K562 (cell line): Measurements from ENCODE around the gene ISG20L2. TPM values are rescaled to one million over a fixed set of nuclear protein-coding genes. Genes with fewer than 3 reads are reported as not detected.

Experiments used
- ATAC-seq: fragments of 200-7000 bp; cut with Tn5 transposase; 3 replicates; pipeline ENCODE4 v1.9.1; 2020; ENCODE audit warnings: moderate library complexity
- BruUV-seq: library from RNA; stranded (reverse); fragments of 400-500 nt; replicated peaks from 2 replicates; lab custom pipeline; 2021; lab: Mats Ljungman, UMichigan
- CTCF ChIA-PET: fragments of 300-600 bp; formaldehyde crosslinking; extraction: SDS; loops from one replicate; lab custom pipeline; 2021; ENCODE audit warnings: low intra/inter-chr PET ratio; lab: Yijun Ruan, JAX
- POLR2A ChIA-PET: fragments of 300-600, 350-650 bp; sonication (Branson Sonifier 250); formaldehyde crosslinking; extraction: SDS; loops from one replicate; lab custom pipeline; 2021; ENCODE audit warnings: antibody characterized with exemption, inconsistent platforms; lab: Yijun Ruan, JAX
- DNase-seq, 4 experiments: peaks; one replicate each; pipeline versions ENCODE4 v3.0.0 to v3.0.0-alpha.2; 2011 to 2018; ENCODE audit warnings: low spot score in 3 of 4, mixed read lengths in 3 of 4; ENCODE audit errors: extremely low read depth in 1 of 4
- FAIRE-seq: peaks from 2 replicates; lab custom pipeline; 2011; peaks lifted over from hg19 to GRCh38; lab: Jason Lieb, UNC
- H2AFZ ChIP-seq: 2 replicates; pipeline ENCODE4 v1.6.0; 2011; ENCODE audit warnings: low read depth, low read length, control low read depth, inconsistent platforms
- H3K27ac ChIP-seq: fragments of 200-600 bp; 3 replicates; pipeline ENCODE4 v1.8.0; 2011; ENCODE audit warnings: low read depth, mild to moderate bottlenecking, control low read depth, inconsistent platforms, low read length, moderate library complexity, mixed read lengths; ENCODE audit errors: extremely low read depth
- H3K27me3 ChIP-seq, 2 experiments: fragments of 300-600 bp in 1 of 2; 2 replicates in 1 of 2; 3 replicates in 1 of 2; pipeline versions ENCODE4 v1.6.0 to v1.8.0; 2011; ENCODE audit warnings: inconsistent platforms in 2 of 2, low read length in 2 of 2, mild to moderate bottlenecking in 1 of 2, mixed read lengths in 1 of 2, moderate library complexity in 1 of 2; ENCODE audit not compliant: control insufficient read depth in 2 of 2, insufficient read depth in 2 of 2
- H3K36me3 ChIP-seq: fragments of 300-600 bp; 3 replicates; pipeline ENCODE4 v1.8.0; 2011; ENCODE audit warnings: mild to moderate bottlenecking, low read length, inconsistent platforms; ENCODE audit not compliant: control insufficient read depth, insufficient read depth
- H3K4me1 ChIP-seq, 2 experiments: fragments of 200-600 bp in 1 of 2; replicated peaks in 1 of 2; 2 replicates in 1 of 2; 3 replicates in 1 of 2; pipeline versions ENCODE4 v1.5.1 to v1.8.0; 2011; ENCODE audit warnings: inconsistent platforms in 2 of 2, low read length in 2 of 2, mild to moderate bottlenecking in 1 of 2, mixed read lengths in 1 of 2, moderate library complexity in 1 of 2; ENCODE audit not compliant: control insufficient read depth in 2 of 2, insufficient read depth in 2 of 2
- H3K4me2 ChIP-seq: 2 replicates; pipeline ENCODE4 v1.6.1; 2011; ENCODE audit warnings: low read length, control low read depth, inconsistent platforms, mixed read lengths; ENCODE audit not compliant: insufficient read depth
- H3K4me3 ChIP-seq: fragments of 200-600 bp; sonication (generic), shearing (Covaris generic); 2 replicates; pipeline ENCODE4 v1.5.1; 2016; ENCODE audit warnings: control low read depth, inconsistent platforms
- H3K79me2 ChIP-seq: fragments of 200-600 bp; 3 replicates; pipeline ENCODE4 v1.8.0; 2011; ENCODE audit warnings: low read length, inconsistent platforms; ENCODE audit not compliant: control insufficient read depth, insufficient read depth
- H3K9ac ChIP-seq, 2 experiments: 2 replicates each; pipeline versions ENCODE4 v1.6.0 to v1.6.1; 2011; ENCODE audit warnings: low read depth in 2 of 2, low read length in 2 of 2, control low read depth in 1 of 2, inconsistent platforms in 1 of 2, mild to moderate bottlenecking in 1 of 2, mixed read lengths in 1 of 2; ENCODE audit not compliant: insufficient read depth in 1 of 2
- H3K9me1 ChIP-seq: one replicate; pipeline ENCODE4 v1.6.0; 2011; ENCODE audit warnings: inconsistent platforms, mild to moderate bottlenecking, low read length, moderate library complexity; ENCODE audit not compliant: control insufficient read depth, insufficient read depth
- H3K9me3 ChIP-seq: replicated peaks from 2 replicates; pipeline ENCODE4 v1.5.1; 2011; ENCODE audit warnings: low read depth, low read length, inconsistent platforms; ENCODE audit not compliant: control insufficient read depth, insufficient read depth
- H4K20me1 ChIP-seq: replicated peaks from 2 replicates; pipeline ENCODE4 v1.6.1; 2011; ENCODE audit warnings: low read length, inconsistent platforms, mixed read lengths; ENCODE audit not compliant: control insufficient read depth, insufficient read depth
- ARID2 ChIP-seq: fragments of 450-650 bp; IDR thresholded peaks from 2 replicates; pipeline ENCODE4 v1.6.1; 2017; ENCODE audit warnings: antibody characterized with exemption, mild to moderate bottlenecking
- ARNT ChIP-seq, 2 experiments: fragments of 450-650 bp; IDR thresholded peaks; 2 replicates each; pipeline ENCODE4 v1.6.1; 2016; ENCODE audit warnings: mild to moderate bottlenecking in 1 of 2
- CBX5 ChIP-seq: IDR thresholded peaks from 2 replicates; pipeline ENCODE4 v1.6.1; 2014; ENCODE audit warnings: low read depth, borderline replicate concordance
- HDGF ChIP-seq: fragments of 450-650 bp; IDR thresholded peaks from 2 replicates; pipeline ENCODE4 v1.6.1; 2016
- KLF6 ChIP-seq: fragments of 250-450 bp; sonication (Bioruptor Pico); IDR thresholded peaks from 2 replicates; pipeline ENCODE4 v1.4.0; 2020; ENCODE audit warnings: mild to moderate bottlenecking, moderate library complexity, borderline replicate concordance
- MCM5 ChIP-seq: fragments of 450-650 bp; IDR thresholded peaks from 2 replicates; pipeline ENCODE4 v1.6.1; 2016; ENCODE audit warnings: low read depth
- MEIS2 ChIP-seq: fragments of 450-650 bp; IDR thresholded peaks from 2 replicates; pipeline ENCODE4 v1.6.1; 2014; ENCODE audit warnings: mild to moderate bottlenecking; ENCODE audit not compliant: partially characterized antibody
- PURB ChIP-seq: sonication (generic); formaldehyde crosslinking; IDR thresholded peaks from 2 replicates; pipeline ENCODE4 v1.9.0; 2021; ENCODE audit warnings: low read depth, mild to moderate bottlenecking, missing genetic modification reagents
- RB1 ChIP-seq: fragments of 450-650 bp; IDR thresholded peaks from 2 replicates; pipeline ENCODE4 v1.6.1; 2017; ENCODE audit warnings: low read depth, mild to moderate bottlenecking
- SIN3A ChIP-seq, 2 experiments: fragments of 150-350 bp in 1 of 2; IDR thresholded peaks; 2 replicates each; pipeline ENCODE4 v1.6.1; 2011 to 2016; ENCODE audit warnings: borderline replicate concordance in 2 of 2, low read depth in 2 of 2, low read length in 2 of 2, mild to moderate bottlenecking in 2 of 2, moderate library complexity in 2 of 2; ENCODE audit not compliant: control insufficient read depth in 1 of 2
- TAF1 ChIP-seq: IDR thresholded peaks from 2 replicates; pipeline ENCODE4 v1.6.1; 2011; ENCODE audit warnings: mild to moderate bottlenecking, low read length, moderate library complexity; ENCODE audit not compliant: insufficient read depth, control insufficient read depth, severe bottlenecking; ENCODE audit errors: extremely low read depth
- XRCC5 ChIP-seq: fragments of 200-400 bp; formaldehyde crosslinking; IDR thresholded peaks from 2 replicates; pipeline ENCODE4 v1.6.1; 2017; ENCODE audit warnings: low read depth, mild to moderate bottlenecking, low read length
- YY1 ChIP-seq, 3 experiments: IDR thresholded peaks; 2 replicates each; pipeline ENCODE4 v1.6.1; 2011; ENCODE audit warnings: low read length in 2 of 3, mild to moderate bottlenecking in 2 of 3, moderate library complexity in 2 of 3, borderline replicate concordance in 1 of 3, control low read depth in 1 of 3, low read depth in 1 of 3; ENCODE audit not compliant: insufficient read depth in 3 of 3, insufficient replicate concordance in 2 of 3, control insufficient read depth in 1 of 3, insufficient read length in 1 of 3; ENCODE audit errors: extremely low read depth in 1 of 3
- ZNF780A ChIP-seq: fragments of 250-450 bp; sonication (Bioruptor Pico); IDR thresholded peaks from 2 replicates; pipeline ENCODE4 v1.5.0; 2021; ENCODE audit warnings: mild to moderate bottlenecking
- WGBS: fragments of 100-300 bp; shearing (Covaris generic); methylation state at CpG from one replicate; pipeline ENCODE4 v1.1.6; 2016; ENCODE audit warnings: low coverage, mixed read lengths; ENCODE audit not compliant: insufficient coverage; ENCODE audit errors: missing lambda C conversion rate; 5-methylcytosine and 5-hydroxymethylcytosine counted together
- in situ Hi-C: fragments of 300-500 bp; cut with MboI; formaldehyde crosslinking; loops from 4 replicates; pipeline ENCODE4 v1.15.0; 2018; ENCODE audit warnings: inconsistent platforms, mixed read lengths
- intact Hi-C: fragments of 100-400 bp; cut with micrococcal nuclease; formaldehyde crosslinking; loops from 2 replicates; pipeline ENCODE4 v1.14.2; 2022
- polyA plus RNA-seq, 8 experiments: library from polyadenylated mRNA; depleted of rRNA in 4 of 8; stranded (reverse) in 5 of 8; unstranded in 3 of 8; fragments of >200 nt; fragmentation: Nextera tagmentation in 2 of 8; fragmentation: Illumina TruSeq in 1 of 8; extraction: Ambion mirVana in 2 of 8; extraction: Trizol in 1 of 8; gene quantifications; 2 replicates each; pipeline versions ENCODE4 v1.2.1 to v1.2.3, GENCODE V29; 2011 to 2014; ENCODE audit warnings: inconsistent platforms in 1 of 8, missing spikeins in 1 of 8
- total RNA-seq, 7 experiments: library from RNA; depleted of rRNA in 6 of 7; stranded (reverse); fragments of >200 nt in 6 of 7; fragmentation: Illumina TruSeq in 2 of 7; extraction: Trizol in 2 of 7; gene quantifications; 2 replicates each; pipeline versions ENCODE4 v1.2.1 to v1.2.3, GENCODE V29; 2011 to 2021; ENCODE audit warnings: low replicate concordance in 1 of 7
- TF ChIP-seq, protein P1 (sequence below), 2 experiments: fragments of 450-650 bp; conservative IDR thresholded peaks; 2 replicates each; pipeline ENCODE4 v1.6.1; 2017; ENCODE audit warnings: mild to moderate bottlenecking in 2 of 2, moderate library complexity in 2 of 2
- TF ChIP-seq, protein P2 (sequence below): sonication (generic); formaldehyde crosslinking; IDR thresholded peaks from 2 replicates; pipeline ENCODE4 v1.8.0; 2022; ENCODE audit warnings: missing genetic modification reagents, mild to moderate bottlenecking, moderate library complexity, borderline replicate concordance

ISG20L2 gene
- total and polyA plus RNA-seq, 9 of the 15 experiments (the other 6 are each of a cell fraction or from before 2014, with no cell fraction given) = 21.3 to 130 (median 50.3) TPM

GRCh38 chr1:156726549-156727226, 1.9 kb downstream of the ISG20L2 start:
- no peaks in the 10 kb centered on the region for H3K9me3 ChIP-seq
- H4K20me1 ChIP-seq = peaks cover 31% of the 10 kb centered on the region
- no TSS peak for BruUV-seq
- under 1% methylated on average over 15 of the region's 15 CpGs for WGBS
- H3K36me3 ChIP-seq = peaks cover 69% of the 10 kb centered on the region
- no peak overlapping the region for H2AFZ ChIP-seq
- H3K4me1 ChIP-seq = peaks cover 13 to 17% of the 10 kb centered on the region in 2 experiments; a peak in 4 of 5 replicates
- ChIA-PET CTCF (interaction anchor here (0.6 to 6.9 kb wide), 13 partner anchors 37 to 193 kb away, joined by 3 to 143 read pairs (median 9); partner anchors contain the start of genes HAPLN2, INSRR, NES and NTRK1), POLR2A (interaction anchor here (0.6 to 5.0 kb wide), 29 partner anchors 12 to 168 kb away, joined by 3 to 60 read pairs (median 4); partner anchors contain the start of genes HDGF, MRPL24, NES and NTRK1)
- DNase-seq = peak; percentile 43 to 91 (median 65)
- H3K4me2 ChIP-seq = peak overlapping the region; percentile 100
- no peaks in the 10 kb centered on the region; a peak in 1 of 5 replicates for H3K27me3 ChIP-seq
- H3K9ac ChIP-seq = peak overlapping the region; percentile 91 to 99; a peak in 3 of 4 replicates
- H3K27ac ChIP-seq = peak overlapping the region; percentile 82
- peak overlapping the region; percentile 76 for H3K4me3 ChIP-seq
- in situ Hi-C loops (loop anchor here (5.0 to 25.0 kb wide), 3 partner anchors 41 to 1414 kb away; partner anchors contain the start of genes FDPS, NTRK1, PKLR and PRCC), intact Hi-C loops (loop anchor here (1.0 to 5.0 kb wide), 8 partner anchors 20 to 196 kb away; partner anchors contain the start of genes LRRC71, NTRK1 and PRCC)
- H3K79me2 ChIP-seq = peaks cover 84% of the 10 kb centered on the region
- no peaks in the 10 kb centered on the region for H3K9me1 ChIP-seq
- peak; percentile 65 for ATAC-seq
- FAIRE-seq = peak; percentile 88
- peak; percentile 70 for TF ChIP-seq HDGF
- TF ChIP-seq KLF6 (CRISPR knock-in tag) = no peak
- no peak for TF ChIP-seq ZNF780A
- peak; percentile 13 for TF ChIP-seq TAF1
- TF ChIP-seq ARID2 = peak; percentile 75; the same call in 1 of the 2 replicates
- TF ChIP-seq SIN3A (IDR thresholded peaks at IDR 0.05; ENCODE audit: borderline replicate concordance in 2 of 2, control insufficient read depth in 1 of 2, low read depth in 2 of 2, low read length in 2 of 2) = 0 out of 4 replicates have a peak, but pooled peaks of 1 of the 2 experiments have one; percentile 15
- TF ChIP-seq ARNT (IDR thresholded peaks at IDR 0.05) = peak in 1 of 2 experiments; percentile 17; a peak in 1 of 4 replicates
- no peak for TF ChIP-seq PURB (CRISPR knock-in tag)
- no peak for TF ChIP-seq CBX5
- TF ChIP-seq, protein P1, sequence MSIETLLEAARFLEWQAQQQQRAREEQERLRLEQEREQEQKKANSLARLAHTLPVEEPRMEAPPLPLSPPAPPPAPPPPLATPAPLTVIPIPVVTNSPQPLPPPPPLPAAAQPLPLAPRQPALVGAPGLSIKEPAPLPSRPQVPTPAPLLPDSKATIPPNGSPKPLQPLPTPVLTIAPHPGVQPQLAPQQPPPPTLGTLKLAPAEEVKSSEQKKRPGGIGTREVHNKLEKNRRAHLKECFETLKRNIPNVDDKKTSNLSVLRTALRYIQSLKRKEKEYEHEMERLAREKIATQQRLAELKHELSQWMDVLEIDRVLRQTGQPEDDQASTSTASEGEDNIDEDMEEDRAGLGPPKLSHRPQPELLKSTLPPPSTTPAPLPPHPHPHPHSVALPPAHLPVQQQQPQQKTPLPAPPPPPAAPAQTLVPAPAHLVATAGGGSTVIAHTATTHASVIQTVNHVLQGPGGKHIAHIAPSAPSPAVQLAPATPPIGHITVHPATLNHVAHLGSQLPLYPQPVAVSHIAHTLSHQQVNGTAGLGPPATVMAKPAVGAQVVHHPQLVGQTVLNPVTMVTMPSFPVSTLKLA (conservative IDR thresholded peaks at IDR 0.05) = peak; percentile 31 to 37; a peak in 2 of 4 replicates
- peak in 1 of 3 experiments; percentile 5 for TF ChIP-seq YY1 (IDR thresholded peaks at IDR 0.05; ENCODE audit: borderline replicate concordance in 1 of 3, control insufficient read depth in 1 of 3, extremely low read depth in 1 of 3, insufficient read depth in 3 of 3, insufficient read length in 1 of 3, insufficient replicate concordance in 2 of 3, low read depth in 1 of 3, low read length in 2 of 3)
- peak; percentile 78 for TF ChIP-seq RB1
- TF ChIP-seq XRCC5 = 0 out of 2 replicates have a peak, but pooled peaks have one; percentile 54
- TF ChIP-seq MCM5 = no peak
- TF ChIP-seq, protein P2, sequence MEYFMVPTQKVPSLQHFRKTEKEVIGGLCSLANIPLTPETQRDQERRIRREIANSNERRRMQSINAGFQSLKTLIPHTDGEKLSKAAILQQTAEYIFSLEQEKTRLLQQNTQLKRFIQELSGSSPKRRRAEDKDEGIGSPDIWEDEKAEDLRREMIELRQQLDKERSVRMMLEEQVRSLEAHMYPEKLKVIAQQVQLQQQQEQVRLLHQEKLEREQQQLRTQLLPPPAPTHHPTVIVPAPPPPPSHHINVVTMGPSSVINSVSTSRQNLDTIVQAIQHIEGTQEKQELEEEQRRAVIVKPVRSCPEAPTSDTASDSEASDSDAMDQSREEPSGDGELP (CRISPR knock-in tag) = no peak
- peak; percentile 44 for TF ChIP-seq MEIS2
